Type B pancreatic cell (in vitro differentiated cells): Measurements from ENCODE around the gene RDH16. TPM values are rescaled to one million over a fixed set of nuclear protein-coding genes. Genes with fewer than 3 reads are reported as not detected.

Experiments used
- DNase-seq: peaks from one replicate; pipeline ENCODE4 v3.0.0; 2021; ENCODE audit warnings: mixed read lengths; ENCODE audit not compliant: unreplicated experiment; ENCODE audit errors: extremely low spot score
- H3K27ac Mint-ChIP-seq: 2 replicates; pipeline ENCODE4 v1.8.0; 2021; ENCODE audit warnings: mild to moderate bottlenecking, mixed read lengths
- H3K27me3 Mint-ChIP-seq: 2 replicates; pipeline ENCODE4 v1.8.0; 2021; ENCODE audit warnings: mixed read lengths
- H3K36me3 Mint-ChIP-seq: 2 replicates; pipeline ENCODE4 v1.8.0; 2021; ENCODE audit warnings: mixed read lengths
- H3K4me1 Mint-ChIP-seq: one replicate; pipeline ENCODE4 v1.8.0; 2021; ENCODE audit warnings: mixed read lengths; ENCODE audit not compliant: unreplicated experiment
- H3K4me3 Mint-ChIP-seq: 2 replicates; pipeline ENCODE4 v1.8.0; 2021; ENCODE audit warnings: mild to moderate bottlenecking, mixed read lengths
- H3K9me3 Mint-ChIP-seq: 2 replicates; pipeline ENCODE4 v1.8.0; 2021; ENCODE audit warnings: mixed read lengths
- total RNA-seq: library from RNA; stranded (reverse); gene quantifications from 2 replicates; pipeline ENCODE4 v1.2.1, GENCODE V29; 2021; ENCODE audit warnings: low replicate concordance
- TF ChIP-seq, protein P1 (sequence below): fragments of 200-600 bp; sonication (generic); conservative IDR thresholded peaks from 2 replicates; pipeline ENCODE4 v1.5.0; 2021; ENCODE audit warnings: antibody characterized with exemption, mild to moderate bottlenecking

RDH16 gene
- total RNA-seq, 1 donor from 2014 or later = 0.68 TPM

DNA sequence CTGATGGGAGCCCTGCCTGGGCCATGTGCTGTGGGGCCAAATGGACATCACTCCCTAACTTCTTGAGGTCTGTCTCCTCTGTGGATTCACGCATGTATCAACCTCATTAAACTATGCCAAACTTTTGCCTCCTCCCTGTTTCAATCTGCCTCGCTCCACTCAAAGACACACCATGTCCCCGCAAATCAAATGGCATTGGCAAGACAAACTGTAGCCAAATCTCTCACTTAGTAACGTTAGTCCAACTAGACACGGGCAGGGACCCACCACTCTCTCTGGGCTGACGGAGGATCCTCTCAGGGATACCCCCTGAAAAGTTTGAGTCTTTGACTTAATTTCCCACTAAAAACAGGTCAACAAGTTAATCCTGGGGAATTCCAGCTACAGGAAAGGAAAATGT, 40.9 kb upstream of the RDH16 start:
- Mint-ChIP-seq H3K27ac (no peak overlapping the region), H3K4me3 (no peak overlapping the region), H3K27me3 (no peaks in the 10 kb centered on the region), H3K36me3 (peaks cover 14% of the 10 kb centered on the region), H3K9me3 (no peaks in the 10 kb centered on the region), H3K4me1 (peaks cover 16% of the 10 kb centered on the region)
- TF ChIP-seq, protein P1, sequence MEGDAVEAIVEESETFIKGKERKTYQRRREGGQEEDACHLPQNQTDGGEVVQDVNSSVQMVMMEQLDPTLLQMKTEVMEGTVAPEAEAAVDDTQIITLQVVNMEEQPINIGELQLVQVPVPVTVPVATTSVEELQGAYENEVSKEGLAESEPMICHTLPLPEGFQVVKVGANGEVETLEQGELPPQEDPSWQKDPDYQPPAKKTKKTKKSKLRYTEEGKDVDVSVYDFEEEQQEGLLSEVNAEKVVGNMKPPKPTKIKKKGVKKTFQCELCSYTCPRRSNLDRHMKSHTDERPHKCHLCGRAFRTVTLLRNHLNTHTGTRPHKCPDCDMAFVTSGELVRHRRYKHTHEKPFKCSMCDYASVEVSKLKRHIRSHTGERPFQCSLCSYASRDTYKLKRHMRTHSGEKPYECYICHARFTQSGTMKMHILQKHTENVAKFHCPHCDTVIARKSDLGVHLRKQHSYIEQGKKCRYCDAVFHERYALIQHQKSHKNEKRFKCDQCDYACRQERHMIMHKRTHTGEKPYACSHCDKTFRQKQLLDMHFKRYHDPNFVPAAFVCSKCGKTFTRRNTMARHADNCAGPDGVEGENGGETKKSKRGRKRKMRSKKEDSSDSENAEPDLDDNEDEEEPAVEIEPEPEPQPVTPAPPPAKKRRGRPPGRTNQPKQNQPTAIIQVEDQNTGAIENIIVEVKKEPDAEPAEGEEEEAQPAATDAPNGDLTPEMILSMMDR = no peak
- no peak for DNase-seq

DNA sequence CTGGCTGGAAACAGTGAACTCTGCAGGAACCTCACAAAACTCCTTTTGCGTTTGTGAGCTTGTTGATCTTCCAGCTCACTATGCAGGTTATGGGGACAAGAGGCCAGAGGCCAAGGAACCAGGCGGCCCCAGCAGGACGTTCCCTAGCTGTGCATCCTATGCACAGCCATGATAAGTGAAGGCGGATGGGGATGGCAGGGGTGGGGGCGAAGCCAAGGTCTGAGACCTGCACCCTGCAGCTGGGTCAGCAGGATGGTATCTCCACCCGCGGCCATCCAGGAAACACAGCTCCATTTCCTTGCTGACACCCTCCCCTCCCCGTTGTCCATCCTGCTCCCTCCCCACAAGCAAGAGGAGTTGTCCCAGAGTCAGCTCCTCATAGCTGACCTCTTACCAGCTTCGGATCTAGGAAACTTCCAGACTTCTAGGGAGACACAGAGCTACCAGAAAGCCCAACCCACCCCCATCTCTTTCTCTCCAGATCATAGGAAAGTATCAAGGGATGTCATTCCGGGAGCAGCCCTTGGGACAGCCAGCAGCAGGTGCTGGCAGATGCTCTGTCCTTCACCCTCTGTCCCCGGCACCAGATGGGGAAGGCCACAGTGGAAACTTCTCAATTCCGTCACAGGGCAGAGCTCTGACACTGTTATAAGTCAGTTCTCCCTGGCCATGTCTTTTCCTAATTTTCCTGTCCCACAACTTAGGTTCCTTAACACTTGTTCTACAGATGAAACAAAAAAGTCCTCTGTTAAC, 39.6 kb upstream of the RDH16 start:
- Mint-ChIP-seq H3K4me3 (no peak overlapping the region), H3K27ac (no peak overlapping the region), H3K36me3 (peaks cover 13% of the 10 kb centered on the region), H3K9me3 (no peaks in the 10 kb centered on the region), H3K27me3 (no peaks in the 10 kb centered on the region), H3K4me1 (peaks cover 16% of the 10 kb centered on the region)
- peak; percentile 48 for DNase-seq
- TF ChIP-seq, protein P1 = no peak

DNA sequence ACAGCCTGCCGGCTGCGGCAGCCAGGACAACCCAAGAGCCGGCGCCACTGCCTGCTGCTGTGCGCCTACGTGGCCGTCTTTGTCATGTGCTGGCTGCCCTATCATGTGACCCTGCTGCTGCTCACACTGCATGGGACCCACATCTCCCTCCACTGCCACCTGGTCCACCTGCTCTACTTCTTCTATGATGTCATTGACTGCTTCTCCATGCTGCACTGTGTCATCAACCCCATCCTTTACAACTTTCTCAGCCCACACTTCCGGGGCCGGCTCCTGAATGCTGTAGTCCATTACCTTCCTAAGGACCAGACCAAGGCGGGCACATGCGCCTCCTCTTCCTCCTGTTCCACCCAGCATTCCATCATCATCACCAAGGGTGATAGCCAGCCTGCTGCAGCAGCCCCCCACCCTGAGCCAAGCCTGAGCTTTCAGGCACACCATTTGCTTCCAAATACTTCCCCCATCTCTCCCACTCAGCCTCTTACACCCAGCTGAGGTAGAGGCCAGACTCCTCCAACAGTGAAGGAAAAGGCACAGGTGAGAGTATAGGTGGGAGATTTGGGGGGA, 38.6 kb upstream of the RDH16 start:
- Mint-ChIP-seq H3K9me3 (no peaks in the 10 kb centered on the region), H3K27ac (no peak overlapping the region), H3K4me1 (peaks cover 9% of the 10 kb centered on the region), H3K36me3 (peaks cover 9% of the 10 kb centered on the region), H3K4me3 (no peak overlapping the region), H3K27me3 (no peaks in the 10 kb centered on the region)
- TF ChIP-seq, protein P1 = no peak
- peak; percentile 55 for DNase-seq

DNA sequence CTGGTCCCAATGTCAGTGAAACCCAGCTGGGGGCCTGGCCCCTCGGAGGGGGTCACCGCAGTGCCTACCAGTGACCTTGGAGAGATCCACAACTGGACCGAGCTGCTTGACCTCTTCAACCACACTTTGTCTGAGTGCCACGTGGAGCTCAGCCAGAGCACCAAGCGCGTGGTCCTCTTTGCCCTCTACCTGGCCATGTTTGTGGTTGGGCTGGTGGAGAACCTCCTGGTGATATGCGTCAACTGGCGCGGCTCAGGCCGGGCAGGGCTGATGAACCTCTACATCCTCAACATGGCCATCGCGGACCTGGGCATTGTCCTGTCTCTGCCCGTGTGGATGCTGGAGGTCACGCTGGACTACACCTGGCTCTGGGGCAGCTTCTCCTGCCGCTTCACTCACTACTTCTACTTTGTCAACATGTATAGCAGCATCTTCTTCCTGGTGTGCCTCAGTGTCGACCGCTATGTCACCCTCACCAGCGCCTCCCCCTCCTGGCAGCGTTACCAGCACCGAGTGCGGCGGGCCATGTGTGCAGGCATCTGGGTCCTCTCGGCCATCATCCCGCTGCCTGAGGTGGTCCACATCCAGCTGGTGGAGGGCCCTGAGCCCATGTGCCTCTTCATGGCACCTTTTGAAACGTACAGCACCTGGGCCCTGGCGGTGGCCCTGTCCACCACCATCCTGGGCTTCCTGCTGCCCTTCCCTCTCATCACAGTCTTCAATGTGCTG, 38.0 kb upstream of the RDH16 start:
- Mint-ChIP-seq H3K27ac (no peak overlapping the region), H3K9me3 (no peaks in the 10 kb centered on the region), H3K36me3 (peaks cover 9% of the 10 kb centered on the region), H3K4me1 (peaks cover 9% of the 10 kb centered on the region), H3K27me3 (peaks cover 2% of the 10 kb centered on the region), H3K4me3 (no peak overlapping the region)
- DNase-seq = peak; percentile 62
- TF ChIP-seq, protein P1 = no peak

DNA sequence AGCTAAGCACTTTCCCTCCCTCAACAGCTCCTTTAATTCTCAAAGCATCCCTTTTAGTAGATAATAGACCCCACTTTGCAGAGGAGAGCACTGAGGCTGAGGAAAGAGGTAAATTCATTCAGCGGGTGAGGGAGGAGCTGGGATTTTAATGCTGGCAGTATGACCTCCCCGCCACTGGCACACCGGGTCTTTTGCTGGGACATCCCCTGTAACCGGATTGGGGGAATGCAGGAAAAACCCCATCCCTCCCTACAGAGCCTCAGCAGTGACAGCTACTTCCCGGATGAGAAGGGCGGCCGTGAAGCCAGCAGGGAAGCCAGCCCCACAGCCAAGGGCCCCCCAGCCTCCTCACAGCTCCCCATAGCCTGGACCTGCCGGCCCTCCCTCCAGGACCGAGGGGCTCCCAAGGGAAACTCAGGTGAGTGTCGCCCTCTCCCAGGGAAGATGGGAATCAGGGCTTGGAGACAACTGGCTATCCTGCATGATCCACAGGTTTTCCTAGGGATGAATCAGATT, 36.9 kb upstream of the RDH16 start:
- Mint-ChIP-seq H3K27ac (no peak overlapping the region), H3K4me3 (no peak overlapping the region), H3K9me3 (no peaks in the 10 kb centered on the region), H3K36me3 (peaks cover 9% of the 10 kb centered on the region), H3K27me3 (peaks cover 5% of the 10 kb centered on the region), H3K4me1 (peaks cover 9% of the 10 kb centered on the region)
- DNase-seq = peak; percentile 54
- TF ChIP-seq, protein P1 = no peak
